ENCODE results near the gene TECPR1.

The TECPR1 gene

GRCh38 chr7:98284335-98285036 is 32.5 kb upstream of the TECPR1 start:
- no peak for DNase-seq

GRCh38 chr7:98283887-98284222 is 31.8 kb upstream of the TECPR1 start:
- no peak for DNase-seq

- no peak for DNase-seq
These were observed 31.3 kb upstream of the TECPR1 start for GRCh38 chr7:98283127-98283886.

GRCh38 chr7:98282703-98283102 is 30.7 kb upstream of the TECPR1 start:
- no peak for DNase-seq

GRCh38 chr7:98281757-98282606 is 29.9 kb upstream of the TECPR1 start:
- no peak for DNase-seq

GRCh38 chr7:98280791-98281756 is 29.0 kb upstream of the TECPR1 start, which contains the start of gene BRI3:
Gene BRI3, plus strand, starts transcription at chr7:98281686. Its CDS starts 110 bp downstream, at chr7:98281796.
- peak; percentile 65 for DNase-seq

- DNase-seq = no peak
These were observed 28.3 kb upstream of the TECPR1 start for GRCh38 chr7:98280296-98280695.

- peak; percentile 7 for DNase-seq
These were observed 26.9 kb upstream of the TECPR1 start for GRCh38 chr7:98278936-98279335.

- no peak for DNase-seq
These were observed 26.4 kb upstream of the TECPR1 start for GRCh38 chr7:98278408-98278807.

GRCh38 chr7:98276241-98276761 is 24.3 kb upstream of the TECPR1 start:
- no peak for DNase-seq

- no peak for DNase-seq
These were observed 15.3 kb upstream of the TECPR1 start for GRCh38 chr7:98267303-98267702.

GRCh38 chr7:98266840-98267239 is 14.8 kb upstream of the TECPR1 start:
- DNase-seq = no peak

- no peak for DNase-seq
These were observed 13.8 kb upstream of the TECPR1 start for GRCh38 chr7:98265841-98266271.

GRCh38 chr7:98257701-98258100 is 5.7 kb upstream of the TECPR1 start:
- DNase-seq = no peak

GRCh38 chr7:98256431-98256830 is 4.4 kb upstream of the TECPR1 start:
- no peak for DNase-seq

GRCh38 chr7:98254951-98255610 is 3.0 kb upstream of the TECPR1 start:
- DNase-seq = no peak

GRCh38 chr7:98254516-98254915 is 2.5 kb upstream of the TECPR1 start:
- DNase-seq = no peak

GRCh38 chr7:98252425-98253054 is 508 bp upstream of the TECPR1 start:
- peak; percentile 24 for DNase-seq

GRCh38 chr7:98251231-98251600 is 816 bp downstream of the TECPR1 start:
- no peak for DNase-seq

GRCh38 chr7:98250789-98251188 is 1.2 kb downstream of the TECPR1 start:
- peak; percentile 28 for DNase-seq

- no peak for DNase-seq
These were observed 2.9 kb downstream of the TECPR1 start for GRCh38 chr7:98249106-98249505.

Data from NCI-H510A treated with DMSO at 0.1 percent for 48 hours (cell line).